Daoy (cell line): ENCODE results near the gene ST3GAL5. TPM values are rescaled to one million over a fixed set of nuclear protein-coding genes. Genes with fewer than 3 reads are reported as not detected.
"Not testable (repeated sequence)": the region's sequence is repeated elsewhere in the genome, so short reads cannot be mapped to it uniquely, and the experiment has no call there.

ENCODE experiments used
- DNase-seq: peaks from one replicate; pipeline ENCODE4 v3.0.0-alpha.2; 2015; ENCODE audit warnings: low read depth
- total RNA-seq: library from RNA; depleted of rRNA; stranded (reverse); fragments of >200 nt; shearing (Covaris generic); gene quantifications from 2 replicates; pipeline ENCODE4 v1.2.3, GENCODE V29; 2014; rRNA removed

ST3GAL5 gene
- 24.5 and 31.9 TPM in 2 replicates for total RNA-seq

- peak; percentile 92 for DNase-seq
These were observed at the start of gene ST3GAL5 for GRCh38 chr2:85888684-85889626. Gene ST3GAL5 (minus strand): TSS chr2:85888990. CDS start chr2:85888905, 85 bp downstream.

DNA sequence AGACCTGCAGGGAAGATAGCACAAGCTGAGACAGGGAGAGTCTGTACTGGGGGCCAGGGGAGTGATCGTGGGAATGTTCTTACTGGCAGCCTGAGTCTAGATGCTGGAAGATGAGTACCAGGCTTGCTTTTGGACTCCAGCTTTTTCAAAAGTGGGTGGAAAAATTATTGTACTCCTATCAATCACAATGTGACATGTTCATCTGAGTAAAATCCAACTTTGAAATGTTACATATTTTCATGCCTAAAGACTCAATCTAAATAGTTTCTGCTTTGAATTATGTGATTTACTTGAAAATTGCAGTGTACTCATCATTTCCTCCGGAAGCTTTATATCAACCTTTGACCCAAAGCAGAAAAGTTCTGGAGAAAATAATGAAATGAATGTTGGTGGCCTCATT, 49.7 kb upstream of the ST3GAL5 start:
- DNase-seq: no peak

DNA sequence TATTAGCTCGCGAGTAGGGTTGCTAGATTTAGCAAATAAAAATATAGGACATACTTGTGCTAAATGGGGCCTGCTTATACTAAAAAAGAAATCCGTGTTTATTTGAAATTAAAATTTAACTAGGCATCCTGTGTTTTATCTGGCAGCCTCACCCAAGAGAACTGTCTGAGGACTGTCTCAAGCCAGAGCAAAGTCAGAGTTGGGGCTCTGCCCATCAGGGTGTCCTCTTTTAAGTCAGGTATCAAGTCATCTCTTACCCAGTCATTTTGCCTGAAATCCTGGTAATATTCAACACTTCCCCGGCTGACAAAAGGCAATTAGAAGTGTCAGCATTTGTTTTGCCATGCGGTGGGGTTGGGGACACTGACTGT, 48.3 kb upstream of the ST3GAL5 start:
- no peak for DNase-seq

DNA sequence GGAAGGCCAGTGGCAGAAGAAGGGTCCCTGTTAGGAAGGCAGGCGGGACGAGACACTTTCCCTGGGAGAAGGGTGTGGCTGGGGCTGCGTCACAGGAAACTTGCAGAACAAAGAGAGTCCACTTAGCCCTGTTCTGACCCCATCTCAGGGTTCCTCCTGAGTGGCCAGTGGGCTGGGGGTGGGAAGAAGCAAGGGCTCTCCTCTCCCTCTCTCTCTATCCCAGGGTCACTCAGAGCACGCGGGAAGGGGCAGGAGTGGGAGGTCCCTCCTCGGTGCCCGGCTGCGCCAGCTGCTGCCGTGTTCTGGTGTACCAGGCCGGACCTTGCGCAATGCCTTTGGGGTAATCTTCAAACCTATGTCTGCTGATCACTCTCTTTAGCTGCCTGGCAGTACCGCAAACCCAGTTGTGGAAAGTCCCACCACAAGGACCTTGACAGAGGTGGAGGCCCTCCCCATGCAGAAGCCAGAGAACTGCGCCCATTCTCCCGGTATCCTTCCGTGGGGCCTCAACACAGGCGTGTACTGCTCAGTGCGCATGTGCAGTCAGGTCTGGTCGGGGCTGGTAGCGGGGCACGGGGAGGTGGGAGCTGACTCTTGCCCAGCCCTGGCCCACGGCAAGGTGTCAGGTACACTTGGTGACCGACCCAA, 47.8 kb upstream of the ST3GAL5 start:
- DNase-seq: peak; percentile 33

- peak; percentile 88 for DNase-seq
These were observed 47.0 kb upstream of the ST3GAL5 start for GRCh38 chr2:85935746-85936208.

- no peak for DNase-seq
These were observed 46.5 kb upstream of the ST3GAL5 start for GRCh38 chr2:85935170-85935745.

GRCh38 chr2:85933753-85934594, 45.2 kb upstream of the ST3GAL5 start:
- peak; percentile 77 for DNase-seq

- DNase-seq: not testable (repeated sequence)
These were observed 42.4 kb upstream of the ST3GAL5 start for GRCh38 chr2:85931151-85931550.

- DNase-seq: no peak
These were observed 41.6 kb upstream of the ST3GAL5 start for GRCh38 chr2:85930129-85931124.

GRCh38 chr2:85929096-85930050, 40.6 kb upstream of the ST3GAL5 start:
- no peak for DNase-seq

- DNase-seq: no peak
These were observed 38.3 kb upstream of the ST3GAL5 start for GRCh38 chr2:85926931-85927661.

DNA sequence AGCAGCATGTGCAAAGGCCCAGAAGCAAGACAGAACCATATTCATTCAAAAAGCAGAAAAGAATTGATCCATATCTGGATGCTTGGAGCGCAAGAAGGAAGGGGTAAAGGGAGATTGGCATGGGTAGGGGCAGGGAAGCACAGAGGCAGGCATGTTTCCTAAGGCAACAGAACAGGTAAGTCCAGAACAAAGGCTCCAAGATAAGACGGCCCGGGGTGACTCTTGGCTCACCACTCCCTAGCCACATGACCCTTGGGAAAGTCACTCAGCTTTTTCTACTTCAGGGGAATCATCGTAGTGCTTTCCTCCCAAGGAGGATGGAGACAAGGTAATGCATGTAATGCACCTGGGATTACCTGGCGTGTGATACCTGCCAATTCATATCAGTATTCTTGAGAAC, 37.7 kb upstream of the ST3GAL5 start:
- no peak for DNase-seq

GRCh38 chr2:85925216-85925671, 36.5 kb upstream of the ST3GAL5 start:
- no peak for DNase-seq

DNA sequence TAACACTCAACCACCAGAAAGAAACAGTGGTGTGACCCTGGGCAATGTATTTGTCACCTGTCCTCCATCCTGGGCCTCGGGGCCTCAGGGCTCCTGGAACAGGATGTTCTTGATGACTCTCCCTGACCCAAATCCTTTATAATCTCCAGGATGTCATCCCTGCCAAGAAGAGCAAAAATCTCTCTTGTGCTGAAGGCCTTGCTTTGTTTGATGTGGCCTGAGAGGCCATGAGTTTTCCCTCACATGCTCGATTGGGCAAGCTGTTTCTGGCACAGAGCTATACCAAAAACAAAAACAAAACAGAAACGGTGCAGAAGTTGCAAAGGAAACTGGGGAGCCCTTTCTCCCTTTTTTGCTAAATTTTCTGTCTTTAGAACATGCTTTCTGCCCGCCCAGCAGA, 35.7 kb upstream of the ST3GAL5 start:
- DNase-seq: peak; percentile 32

GRCh38 chr2:85922199-85922598, 33.4 kb upstream of the ST3GAL5 start:
- DNase-seq: no peak

DNA sequence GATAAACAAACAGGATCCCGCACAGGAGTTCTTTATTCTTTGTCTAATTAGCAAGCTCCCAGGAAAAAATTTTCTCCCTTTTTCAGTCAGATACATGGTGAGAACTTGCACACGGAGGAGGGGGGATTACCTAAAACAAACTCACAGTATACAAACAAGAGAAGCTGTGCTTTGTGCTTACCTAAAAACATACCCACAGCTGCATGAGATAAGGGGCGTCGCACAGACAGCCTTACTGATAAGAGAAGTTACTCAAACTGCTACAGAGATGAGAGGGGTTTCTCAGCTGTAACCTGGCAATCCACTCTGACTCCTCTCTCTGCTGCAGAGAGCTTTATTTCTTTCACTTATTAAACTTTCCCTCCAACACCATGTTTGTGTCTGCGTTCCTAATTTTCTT, 32.9 kb upstream of the ST3GAL5 start:
- no peak for DNase-seq

- DNase-seq: peak; percentile 50
These were observed 32.2 kb upstream of the ST3GAL5 start for GRCh38 chr2:85920810-85921545.
